ENCODE data around the gene BPIFB1. TPM values are rescaled to one million over a fixed set of nuclear protein-coding genes. Genes with fewer than 3 reads are reported as not detected.

The BPIFB1 gene
- polyA plus RNA-seq, 4 donors = 2.6 TPM; not detected in 3

DNA sequence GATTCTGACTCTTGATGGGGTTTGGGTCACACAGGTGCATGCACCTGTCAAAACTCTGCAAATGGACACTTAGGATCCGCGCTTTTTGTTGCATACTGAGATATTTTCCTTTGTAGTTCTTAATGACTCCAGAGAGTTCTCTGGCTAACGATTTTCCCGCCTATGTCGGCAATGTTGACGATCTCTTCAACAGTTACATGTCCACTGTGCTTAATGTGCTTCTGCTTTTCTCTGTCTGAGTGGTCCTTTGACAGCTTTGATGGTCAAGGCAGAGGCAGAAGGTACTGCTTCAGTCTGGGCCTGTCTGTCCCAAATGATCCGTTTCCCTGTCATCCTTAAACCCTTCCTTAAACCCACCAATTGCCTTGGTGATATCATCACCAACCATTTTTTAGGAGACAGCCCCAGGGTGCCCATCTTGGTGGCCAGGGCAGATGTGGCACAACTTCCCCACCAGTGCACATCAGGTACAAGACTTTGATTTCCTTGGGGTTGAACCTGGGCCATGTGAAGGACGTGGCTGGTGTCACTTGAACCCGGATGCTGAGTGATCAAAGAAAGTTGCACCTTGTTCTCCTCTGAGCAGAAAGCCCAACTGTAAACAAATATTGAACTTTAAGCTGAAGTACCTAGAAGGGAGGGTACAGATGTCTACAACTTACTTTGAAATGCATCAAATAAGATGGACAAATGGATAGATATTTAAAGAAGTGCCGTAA, 10.7 kb upstream of the BPIFB1 start:
- no peak for DNase-seq (ENCODE audit: low read depth in 4 of 4, low spot score in 3 of 4)

DNA sequence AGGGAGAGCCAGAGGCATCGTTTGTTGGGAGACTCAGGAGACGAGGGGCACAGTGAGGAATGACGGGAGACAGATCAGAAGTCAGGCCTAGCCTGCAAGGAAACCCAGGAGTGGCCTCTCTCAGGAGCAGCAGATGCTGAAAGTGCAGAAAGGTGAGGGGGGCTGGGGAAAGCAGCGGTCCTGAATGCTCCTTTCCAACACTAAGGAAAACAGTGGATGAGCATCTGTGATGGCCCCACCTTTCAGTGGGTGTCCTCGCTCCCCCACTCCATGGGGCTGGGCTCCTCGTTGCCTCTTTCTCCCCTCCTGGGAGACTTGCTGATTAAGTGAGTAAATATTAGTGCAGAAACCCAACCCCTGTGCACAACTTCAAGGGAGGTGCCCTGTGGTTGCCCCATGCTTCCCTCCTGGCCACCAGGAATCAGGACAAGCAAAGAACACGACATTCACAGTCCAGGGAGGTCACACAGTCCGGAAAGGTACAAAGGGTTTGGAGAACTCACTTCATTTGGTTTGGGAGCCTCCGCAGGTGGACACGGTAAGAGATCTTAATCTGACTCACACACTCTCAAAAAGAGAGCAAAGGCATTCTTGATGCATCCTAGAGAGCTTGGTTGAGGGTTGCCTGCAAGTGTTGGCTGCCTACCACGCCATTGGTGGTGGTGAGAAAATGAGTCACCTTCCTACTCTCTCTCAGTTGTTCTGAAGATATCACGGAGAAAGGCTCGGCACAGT, 9.7 kb upstream of the BPIFB1 start:
- DNase-seq (ENCODE audit: low read depth in 4 of 4, low spot score in 3 of 4) = no peak

DNA sequence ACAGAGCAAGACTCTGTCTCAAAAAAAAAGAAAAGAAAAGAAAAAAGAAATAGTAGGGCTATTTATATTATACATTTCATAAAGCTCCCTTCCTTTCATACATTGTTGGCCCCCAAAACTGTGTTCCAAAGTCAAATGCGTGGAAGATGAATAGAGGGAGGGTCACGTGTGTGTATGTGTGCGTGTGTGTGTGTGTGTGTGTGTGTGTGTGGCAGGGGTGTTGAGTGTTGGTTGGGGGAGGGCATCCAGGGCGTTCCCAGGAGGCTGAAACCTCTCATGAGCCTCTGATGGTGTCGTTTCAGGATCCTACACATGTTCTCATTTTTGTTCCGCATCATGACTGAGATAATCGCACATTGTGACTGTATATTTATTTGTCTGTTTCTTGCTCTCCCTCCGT, 7.8 kb upstream of the BPIFB1 start:
- no peak for DNase-seq (ENCODE audit: low read depth in 4 of 4, low spot score in 3 of 4)

DNA sequence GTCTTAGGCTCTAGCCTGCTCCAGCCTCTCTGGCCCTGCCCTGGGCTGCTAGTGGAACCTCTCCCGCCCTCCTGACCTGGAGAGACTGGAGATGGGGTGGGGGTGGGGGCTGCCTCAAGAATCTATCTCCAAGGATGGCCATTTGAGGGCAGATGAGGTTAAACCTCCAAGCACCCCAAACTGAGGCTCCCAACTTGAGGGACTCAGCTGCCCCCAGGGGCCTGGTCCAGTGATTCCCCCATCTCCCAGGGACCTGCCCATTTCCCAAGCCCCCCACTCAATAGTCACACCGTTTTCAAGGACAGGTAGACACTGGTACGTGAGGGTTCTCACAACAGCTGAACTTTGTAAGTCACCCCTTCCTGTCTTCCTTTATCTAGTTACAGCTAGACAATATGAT, 7.1 kb upstream of the BPIFB1 start:
- DNase-seq (ENCODE audit: low read depth in 4 of 4, low spot score in 3 of 4) = no peak

DNA sequence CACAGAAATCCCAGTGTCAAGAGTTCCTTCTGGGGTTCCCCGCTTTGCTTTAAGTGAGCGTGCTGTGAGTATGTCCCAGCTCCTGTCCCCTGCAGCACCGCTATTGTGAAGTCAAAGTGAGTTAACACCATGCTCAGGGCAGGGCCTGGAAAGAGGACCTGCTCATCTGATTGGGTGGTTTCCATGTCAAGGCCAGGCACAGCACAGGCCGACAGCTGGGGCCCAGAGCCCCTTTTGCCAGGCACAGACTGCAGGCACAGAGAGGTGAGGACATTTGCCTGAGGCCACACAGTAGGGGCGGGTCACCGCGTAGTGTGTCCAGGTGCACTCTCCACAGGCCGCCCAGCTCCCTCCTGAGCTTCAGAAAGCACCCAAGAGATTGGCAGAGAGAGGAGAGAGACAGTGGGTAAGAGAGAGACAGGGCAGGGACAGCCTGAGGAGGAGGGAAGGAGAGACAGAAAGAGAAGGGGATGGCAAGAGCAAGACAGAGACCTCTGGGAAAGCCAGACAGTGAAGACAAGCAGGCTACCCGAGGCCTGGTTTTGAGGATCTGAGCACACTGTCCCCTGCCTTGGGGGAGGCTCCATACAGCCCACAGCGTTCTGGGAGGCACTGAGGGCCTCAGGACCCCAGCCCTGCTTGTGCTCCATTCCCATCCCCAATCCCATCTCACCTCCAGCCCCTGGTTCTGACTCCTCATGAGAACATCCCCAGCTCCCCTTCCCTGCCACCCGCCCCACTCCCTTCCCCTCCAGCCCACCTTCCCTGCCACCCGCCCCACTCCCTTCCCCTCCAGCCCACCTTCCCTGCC, 6.5 kb upstream of the BPIFB1 start:
- DNase-seq (ENCODE audit: low read depth in 4 of 4, low spot score in 3 of 4) = no peak

DNA sequence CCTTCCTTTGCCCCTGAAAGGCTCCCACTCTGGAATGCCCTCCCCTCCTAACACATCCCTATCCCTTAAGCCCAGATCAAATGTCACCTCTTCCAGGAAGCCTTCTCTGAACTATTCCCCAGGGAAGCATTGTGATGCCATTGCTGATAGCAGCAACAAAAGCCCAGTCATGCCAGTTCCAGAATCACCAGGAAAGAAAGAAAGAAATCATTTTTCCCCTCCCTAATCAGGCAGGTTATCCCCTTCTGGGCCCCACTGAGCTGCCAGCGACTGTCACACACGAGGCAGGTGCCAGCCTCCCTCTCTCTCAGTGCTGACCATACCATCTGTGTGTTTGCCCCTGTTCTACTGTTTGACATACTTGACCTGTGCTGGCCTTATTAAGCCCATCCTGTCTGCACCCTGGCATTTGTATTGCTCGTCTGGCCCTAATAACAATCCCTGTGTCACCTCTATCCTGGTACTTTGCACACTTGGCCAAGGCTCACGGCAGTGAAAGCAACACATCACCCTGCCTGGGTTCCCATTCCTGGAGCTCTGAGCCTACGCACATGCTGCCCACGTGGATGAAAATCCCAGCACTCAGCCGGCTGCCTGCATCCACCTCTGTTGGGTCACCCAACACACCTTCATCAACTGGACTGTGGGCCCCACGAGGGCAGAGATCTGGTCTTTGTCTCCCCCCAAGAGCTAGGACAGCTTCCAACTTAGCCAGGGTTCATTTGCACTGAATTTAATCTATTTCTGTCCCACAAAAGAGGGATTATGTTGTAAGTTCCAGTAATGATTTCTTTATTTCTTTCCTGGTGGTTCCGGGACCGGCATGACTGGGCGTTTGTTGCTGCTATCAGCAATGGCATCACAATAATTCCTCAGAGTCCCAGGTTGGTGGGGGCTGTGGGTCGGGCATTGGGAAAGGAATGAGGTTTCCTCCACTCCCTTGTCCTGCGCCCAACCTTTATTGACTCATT, 5.3 kb upstream of the BPIFB1 start:
- no peak for DNase-seq (ENCODE audit: low read depth in 4 of 4, low spot score in 3 of 4)

DNA sequence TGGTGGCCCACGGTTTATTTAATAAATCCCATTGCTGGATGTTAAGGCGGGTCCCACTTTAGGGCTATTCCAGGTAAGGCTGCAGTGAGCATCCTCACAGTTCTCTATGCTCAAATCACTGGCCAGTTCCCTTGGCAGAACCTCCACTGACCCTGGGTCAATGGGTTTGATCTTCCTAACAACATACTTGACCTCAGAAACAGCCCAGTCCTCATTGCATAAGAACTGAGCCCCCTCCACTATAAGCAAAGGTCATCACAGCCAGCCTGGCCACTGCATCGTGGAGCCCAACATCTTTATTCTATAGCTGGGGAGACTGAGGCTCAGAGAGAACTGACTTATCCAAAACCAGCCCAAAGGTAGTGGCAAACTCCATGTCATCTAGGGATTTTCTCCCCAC, 4.3 kb upstream of the BPIFB1 start:
- DNase-seq (ENCODE audit: low read depth in 4 of 4, low spot score in 3 of 4) = no peak

DNA sequence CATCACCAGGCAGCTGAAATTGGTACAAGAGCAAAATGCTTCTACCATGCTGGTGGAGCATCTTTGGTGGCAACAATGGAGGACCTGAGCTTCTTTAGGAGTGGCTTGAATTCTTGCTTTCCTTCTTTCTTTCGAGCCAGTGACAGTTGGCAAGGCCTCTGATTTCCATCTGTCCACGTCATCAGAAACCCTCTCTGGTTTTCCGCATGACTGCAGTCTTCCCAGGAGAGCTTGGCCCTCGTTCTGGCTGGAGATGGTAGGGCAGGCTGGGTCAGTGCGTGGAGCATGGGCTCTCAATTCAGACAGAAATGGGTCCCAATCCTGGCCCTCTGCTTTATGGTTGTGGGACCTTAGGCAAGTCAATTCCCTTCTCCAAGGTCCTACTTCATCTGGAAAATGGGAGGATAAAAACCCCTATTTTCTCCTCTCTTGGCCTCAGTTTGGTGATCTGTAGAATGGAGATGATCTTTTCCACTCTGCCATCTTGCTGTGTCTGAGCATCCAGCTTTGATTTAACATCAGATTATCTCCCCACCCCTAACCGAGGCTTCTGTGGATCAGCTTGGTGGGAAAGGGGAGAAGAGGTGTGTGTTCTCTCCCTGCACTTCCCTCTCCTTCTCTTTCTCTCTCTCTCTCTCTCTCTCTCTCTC, 3.6 kb upstream of the BPIFB1 start:
- DNase-seq (ENCODE audit: low read depth in 4 of 4, low spot score in 3 of 4) = no peak

DNA sequence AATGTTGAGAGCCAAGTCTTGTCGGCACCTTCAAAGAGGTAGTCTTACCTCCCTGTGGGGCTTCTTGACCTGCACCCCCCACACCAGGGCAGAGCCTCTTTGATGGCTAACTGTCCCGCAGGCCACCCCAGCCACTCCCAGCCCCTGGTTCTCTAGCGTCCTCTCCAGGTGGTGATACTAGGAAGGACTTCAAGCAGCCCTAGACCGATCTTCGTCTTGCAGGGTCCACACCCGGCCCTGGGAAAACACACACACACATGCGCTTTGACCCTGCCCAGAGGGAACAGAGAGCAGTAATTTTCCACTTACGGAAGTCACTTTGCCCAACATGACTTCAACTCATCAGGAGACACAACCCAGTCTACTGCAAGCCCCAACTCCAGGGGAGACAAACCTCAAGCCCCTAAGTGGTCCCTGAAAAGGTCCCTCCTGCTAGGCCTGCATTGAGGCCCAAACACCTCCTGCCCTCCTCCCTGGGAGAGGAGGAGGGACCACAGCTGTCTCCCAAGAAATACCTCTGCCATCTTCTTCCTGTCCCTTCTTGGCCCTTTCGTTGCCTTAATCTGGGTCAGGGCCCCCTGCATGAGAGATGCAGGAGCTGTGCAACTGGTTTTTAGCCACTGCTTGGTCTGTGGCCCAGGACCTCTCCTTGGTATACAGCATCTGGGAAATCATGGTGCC, 2.9 kb upstream of the BPIFB1 start:
- DNase-seq (ENCODE audit: low read depth in 4 of 4, low spot score in 3 of 4) = no peak

DNA sequence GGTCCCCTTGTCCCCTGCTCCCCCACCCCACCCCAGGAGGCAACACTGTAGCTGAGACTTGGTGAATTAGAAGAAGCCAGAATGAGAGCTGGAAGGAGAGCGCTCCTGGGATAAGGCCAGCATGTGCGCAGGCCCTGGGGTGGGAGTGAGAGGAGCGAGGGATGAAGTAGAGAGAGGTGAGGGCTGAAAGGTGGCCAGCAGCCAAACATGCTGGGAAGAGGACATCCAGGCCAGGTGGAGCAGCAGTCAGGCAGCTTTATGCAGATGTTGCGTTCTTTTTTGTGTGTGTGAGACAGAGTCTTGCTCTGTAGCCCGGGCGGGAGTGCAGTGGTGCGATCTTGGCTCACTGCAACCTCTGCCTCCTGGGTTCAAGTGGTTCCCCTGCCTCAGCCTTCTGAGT, 2.2 kb upstream of the BPIFB1 start:
- no peak for DNase-seq (ENCODE audit: low read depth in 4 of 4, low spot score in 3 of 4)

DNA sequence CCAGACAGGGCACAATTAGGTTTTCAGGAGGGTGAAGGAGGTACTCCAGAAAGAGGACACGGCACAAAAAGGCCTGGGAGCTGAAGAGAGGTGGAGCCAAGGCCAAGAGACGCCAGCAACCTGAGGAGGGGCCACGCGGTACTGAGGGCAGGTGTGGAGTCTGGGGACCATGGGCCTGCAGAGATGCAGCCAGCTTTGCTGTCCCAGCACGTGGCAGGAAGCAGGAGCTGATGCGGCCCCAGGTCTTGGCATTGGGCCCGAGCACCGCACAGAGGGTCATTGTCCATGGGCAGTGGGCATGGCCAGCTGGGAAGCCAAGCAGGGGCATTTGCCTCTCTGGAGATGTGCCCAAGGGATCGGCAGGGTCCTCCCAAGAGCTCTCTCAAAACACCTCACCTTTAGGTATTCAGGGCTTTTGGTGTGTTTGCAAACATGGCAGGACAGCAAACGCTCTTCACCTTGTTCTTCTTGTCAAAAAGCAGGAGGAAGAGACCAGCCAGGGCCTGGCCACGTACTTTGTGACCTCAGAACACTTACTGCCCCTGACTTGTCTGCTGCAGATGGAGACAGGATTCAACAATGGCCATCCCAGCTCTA, 1.4 kb upstream of the BPIFB1 start:
- no peak for DNase-seq (ENCODE audit: low read depth in 4 of 4, low spot score in 3 of 4)

DNA sequence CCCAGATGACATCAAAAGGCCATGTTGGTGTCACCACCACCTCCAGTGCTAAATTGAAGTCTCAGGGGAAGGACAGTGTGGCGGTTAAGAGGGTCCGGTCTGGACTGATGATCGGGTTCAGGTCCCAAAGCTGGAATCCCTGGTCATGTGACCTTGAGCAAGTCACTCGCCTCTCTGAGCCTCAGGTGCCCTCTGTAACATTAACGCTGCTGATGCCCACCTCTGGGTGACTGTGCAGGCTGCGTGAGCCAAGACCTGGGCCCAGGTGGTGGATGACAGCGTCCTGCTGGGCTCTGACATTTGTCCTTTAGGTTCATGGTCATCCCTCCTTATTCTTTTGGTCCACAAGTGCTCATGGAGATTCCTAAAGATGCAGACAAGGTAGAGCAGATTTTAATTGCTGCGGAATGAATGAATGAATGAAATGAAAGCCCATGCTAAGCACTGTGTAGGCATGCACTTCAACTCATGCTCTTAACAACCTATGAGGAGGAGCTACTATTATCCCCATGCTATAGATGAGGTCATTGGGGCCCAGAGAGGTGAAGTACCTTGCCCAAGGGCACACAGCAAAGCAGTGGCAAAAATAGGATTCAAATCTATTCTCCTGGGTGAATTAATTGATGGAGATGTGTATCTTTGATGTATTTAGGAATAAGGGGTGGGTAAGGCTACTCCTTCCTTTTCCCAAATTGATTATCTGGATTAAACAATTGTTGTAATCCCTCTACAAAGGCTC, 649 bp upstream of the BPIFB1 start:
- no peak for DNase-seq (ENCODE audit: low read depth in 4 of 4, low spot score in 3 of 4)

DNA sequence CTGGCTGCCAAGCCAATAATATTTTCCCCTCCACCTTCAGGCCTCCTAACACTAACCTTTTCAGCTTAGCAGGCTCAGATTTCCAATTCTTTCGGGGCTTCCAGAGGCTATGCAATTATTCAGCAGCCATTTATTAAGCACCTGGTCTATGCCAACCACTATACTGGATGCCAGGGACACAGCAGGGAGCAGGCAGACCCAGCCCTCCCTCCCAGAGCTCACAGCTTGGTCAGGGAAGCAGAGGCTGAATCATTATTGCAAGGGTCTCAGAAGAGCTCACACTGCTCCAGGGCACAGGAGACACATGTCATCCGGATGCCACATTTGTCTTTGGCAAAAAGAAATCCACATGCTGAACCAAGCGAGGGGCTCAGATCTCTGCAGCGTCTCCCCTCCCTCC, 1.3 kb downstream of the BPIFB1 start:
- no peak for DNase-seq (ENCODE audit: low read depth in 4 of 4, low spot score in 3 of 4)

DNA sequence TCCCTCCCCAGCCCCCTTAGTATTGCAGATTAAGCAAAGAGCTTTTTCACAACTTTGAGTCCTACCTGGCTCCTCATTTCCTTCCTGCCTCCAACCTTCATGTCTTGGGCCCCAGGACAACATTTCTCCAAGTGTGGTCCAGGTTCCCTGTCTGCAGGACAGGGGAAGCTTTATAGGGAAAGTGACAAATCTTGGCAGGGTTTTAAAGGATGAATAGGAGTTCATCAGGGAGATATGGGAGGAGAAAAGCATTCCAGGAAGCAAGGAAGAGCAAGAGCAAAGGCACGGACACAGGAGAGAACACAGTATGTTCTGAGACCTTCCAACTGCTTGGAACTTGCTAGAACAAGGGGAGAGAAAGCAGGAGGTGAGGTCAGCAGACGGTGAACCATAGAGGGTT, 1.9 kb downstream of the BPIFB1 start:
- no peak for DNase-seq (ENCODE audit: low read depth in 4 of 4, low spot score in 3 of 4)

DNA sequence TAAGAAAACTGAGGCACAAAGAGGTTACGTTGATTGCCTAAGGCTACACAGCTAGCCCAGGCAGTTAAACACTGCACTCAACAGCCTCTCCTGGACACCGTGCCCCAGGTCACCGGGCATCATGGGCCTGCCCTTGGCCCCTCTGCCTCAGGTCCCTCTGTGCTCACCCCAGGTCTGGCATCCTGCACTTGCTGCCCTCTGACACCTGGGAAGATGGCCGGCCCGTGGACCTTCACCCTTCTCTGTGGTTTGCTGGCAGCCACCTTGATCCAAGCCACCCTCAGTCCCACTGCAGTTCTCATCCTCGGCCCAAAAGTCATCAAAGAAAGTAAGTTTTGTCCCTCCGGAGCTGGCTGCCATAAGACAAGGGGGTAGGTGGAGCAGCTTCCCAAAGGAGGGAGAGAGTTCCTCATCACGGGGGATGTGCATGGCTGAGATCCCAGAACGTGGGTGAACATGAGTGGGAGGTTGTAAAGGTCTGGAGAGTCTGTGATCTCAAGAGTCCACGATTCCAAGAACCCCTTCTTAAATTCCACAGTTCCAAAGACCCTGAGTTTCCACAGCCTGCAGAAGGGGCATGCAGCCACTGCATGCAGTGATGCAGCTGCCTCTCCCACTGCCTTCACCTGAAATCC, 3.0 kb downstream of the BPIFB1 start:
- no peak for DNase-seq (ENCODE audit: low read depth in 4 of 4, low spot score in 3 of 4)

DNA sequence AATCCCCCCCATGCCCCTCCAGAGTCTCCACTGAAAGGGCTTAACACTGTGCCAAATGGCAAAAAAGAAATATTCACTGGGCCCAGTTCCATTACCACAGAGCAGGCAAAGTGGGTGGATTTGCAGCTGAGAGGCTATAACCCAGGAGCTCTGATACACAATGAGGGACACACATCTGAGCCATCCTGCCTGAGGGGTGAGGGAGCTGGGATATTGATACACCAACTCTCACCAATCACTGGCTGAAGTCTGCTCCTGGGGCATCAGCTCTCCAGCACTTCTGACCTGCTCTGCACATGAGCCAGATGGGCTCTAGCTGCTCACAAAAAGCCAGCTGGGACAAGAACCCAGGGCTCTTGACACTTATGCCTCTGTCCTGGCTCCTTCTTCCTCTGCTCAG, 4.9 kb downstream of the BPIFB1 start:
- no peak for DNase-seq (ENCODE audit: low read depth in 4 of 4, low spot score in 3 of 4)

DNA sequence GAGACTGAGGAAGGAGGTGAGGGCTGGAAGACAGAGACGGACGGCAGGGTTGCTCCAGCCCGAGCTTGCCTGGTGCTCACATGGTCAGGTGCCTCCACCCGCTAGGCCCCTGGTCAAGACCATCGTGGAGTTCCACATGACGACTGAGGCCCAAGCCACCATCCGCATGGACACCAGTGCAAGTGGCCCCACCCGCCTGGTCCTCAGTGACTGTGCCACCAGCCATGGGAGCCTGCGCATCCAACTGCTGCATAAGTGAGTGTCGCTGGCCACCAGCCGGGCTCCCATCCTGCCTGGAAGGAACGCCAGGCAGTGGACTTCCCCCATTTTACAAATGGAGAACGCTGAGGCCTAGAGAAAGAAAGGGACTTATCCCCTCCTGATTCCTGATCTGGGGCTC, 7.8 kb downstream of the BPIFB1 start:
- no peak for DNase-seq (ENCODE audit: low read depth in 4 of 4, low spot score in 3 of 4)

DNA sequence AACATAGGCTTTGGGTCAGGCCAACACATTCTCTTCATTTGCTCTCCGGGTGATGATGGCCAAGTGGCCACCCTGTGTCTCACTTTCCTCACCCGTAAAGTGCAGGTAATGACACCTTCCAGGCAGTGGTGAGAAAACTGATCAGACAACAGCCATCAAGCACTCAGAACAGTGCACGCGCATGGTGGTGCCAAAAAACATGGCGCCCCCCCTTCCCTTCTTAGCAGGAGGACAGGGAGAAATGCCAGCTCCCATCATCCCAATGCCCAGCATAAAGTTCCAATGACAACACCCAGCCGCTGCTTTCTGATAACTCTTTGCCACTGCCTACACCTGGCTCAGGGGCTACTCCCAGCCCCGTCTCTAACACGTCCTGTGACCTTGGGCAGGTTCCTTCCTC, 8.4 kb downstream of the BPIFB1 start:
- no peak for DNase-seq (ENCODE audit: low read depth in 4 of 4, low spot score in 3 of 4)

Measured in left renal pelvis (tissue), 4 donors.